NCI-H2029 (cell line): Measurements from ENCODE around the gene XRCC3.

Experiments
- DNase-seq: peaks from one replicate; lab custom pipeline; 2025; lab: John Stamatoyannopoulos, UW

Gene XRCC3

DNA sequence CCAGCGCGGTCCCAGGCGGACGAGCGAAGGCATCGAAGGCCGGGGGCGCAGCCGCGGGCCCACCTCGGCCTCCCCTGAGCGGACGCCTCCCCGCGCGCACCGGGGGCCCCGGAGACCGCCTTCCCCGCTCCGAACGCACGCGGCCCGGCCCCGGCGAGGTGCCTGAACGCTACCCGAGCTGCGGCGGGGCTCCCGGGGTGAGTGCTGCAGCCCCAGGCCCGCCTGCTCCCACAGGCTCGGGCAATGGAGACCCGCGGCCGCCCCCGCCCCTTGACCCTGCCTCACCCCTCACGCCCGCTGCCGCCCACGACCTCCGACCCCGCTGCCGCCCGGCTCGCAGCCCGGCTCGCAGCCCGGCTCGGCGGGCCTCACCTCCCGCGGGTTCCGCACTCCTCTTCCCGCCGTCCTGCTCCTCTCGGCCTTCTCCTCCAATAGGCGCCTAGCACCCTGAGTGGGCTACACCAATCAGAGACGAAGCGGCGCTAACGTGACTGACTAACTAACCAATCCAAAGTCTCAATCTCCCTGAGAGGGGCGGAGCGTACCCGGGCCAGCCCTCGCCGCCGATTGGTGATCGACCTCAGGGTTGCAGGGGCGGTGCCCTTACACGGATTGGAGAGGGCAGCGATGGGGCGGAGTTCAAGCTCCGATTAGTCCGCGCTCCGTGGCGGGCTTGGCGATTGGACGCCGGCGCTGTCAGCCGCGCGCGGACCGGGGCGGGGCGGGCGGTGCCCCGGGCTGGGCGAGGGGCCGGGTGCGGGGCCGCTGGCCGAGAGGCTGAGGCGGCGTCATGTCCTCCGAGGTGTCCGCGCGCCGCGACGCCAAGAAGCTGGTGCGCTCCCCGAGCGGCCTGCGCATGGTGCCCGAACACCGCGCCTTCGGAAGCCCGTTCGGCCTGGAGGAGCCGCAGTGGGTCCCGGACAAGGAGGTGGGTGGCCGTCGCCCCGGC is at the start of gene XRCC3, which contains the start of gene ZFYVE21:
XRCC3 (minus strand) TSS at position 400 of the 949 bp plus-strand sequence. CDS start 4,364 bp downstream, outside the sequence.
ZFYVE21 (plus strand) TSS at position 759 of the 949 bp plus-strand sequence; CDS start at position 791, 32 bp downstream.
- DNase-seq = peak; percentile 93

DNA sequence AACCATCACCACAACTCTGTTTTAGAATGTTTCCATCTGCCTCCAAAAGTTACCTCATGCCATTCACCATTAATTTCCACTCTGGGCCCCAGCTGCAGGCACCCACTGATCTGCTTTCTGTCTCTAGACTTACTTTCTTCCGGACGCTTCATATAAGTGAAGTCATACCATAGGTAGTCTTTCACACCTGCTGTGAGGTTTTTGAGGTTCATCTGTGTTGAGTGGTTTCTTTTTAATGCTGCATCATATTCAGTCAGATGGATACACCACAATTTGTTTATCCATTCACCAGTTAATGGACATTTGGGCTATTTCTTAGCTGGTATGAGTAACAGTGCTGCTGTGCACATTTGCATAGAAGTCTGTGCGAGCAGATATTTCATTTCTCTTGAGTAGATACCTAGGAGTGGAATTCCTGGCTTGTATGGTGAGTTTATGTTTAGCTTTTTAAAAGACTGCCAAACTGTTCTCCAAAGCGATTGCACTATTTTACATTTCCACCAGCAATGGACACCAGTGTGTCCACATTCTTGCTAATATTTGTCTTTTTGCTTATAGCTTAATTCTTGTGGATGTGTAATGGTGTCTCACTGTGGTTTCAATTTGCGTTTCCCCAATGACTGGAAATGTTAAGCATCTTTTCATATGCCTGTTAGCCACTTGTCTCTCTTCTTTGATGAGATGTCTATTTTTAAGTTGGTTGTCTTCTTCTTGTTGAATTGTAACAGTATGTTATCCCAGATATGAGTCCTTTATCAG is 48.7 kb upstream of the XRCC3 start:
- no peak for DNase-seq

DNA sequence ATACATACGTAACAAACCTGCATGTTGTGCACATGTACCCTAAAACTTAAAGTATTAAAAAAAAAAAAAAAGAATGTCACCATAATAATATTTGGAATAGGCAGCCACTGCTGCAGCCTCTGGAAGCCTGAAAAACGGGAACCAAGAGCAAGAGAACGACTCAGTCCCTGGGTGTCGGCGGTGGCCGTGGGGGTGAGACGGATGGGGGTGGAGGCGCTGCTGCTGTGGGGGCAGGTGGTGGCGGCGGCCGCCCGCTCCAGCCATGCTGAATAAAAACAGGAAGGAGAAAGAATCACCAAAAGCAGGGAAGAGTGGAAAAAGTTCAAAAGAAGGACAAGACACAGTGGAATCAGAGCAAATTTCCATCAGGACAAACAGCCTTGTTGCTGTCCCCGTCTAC is 47.3 kb upstream of the XRCC3 start:
- DNase-seq = no peak

DNA sequence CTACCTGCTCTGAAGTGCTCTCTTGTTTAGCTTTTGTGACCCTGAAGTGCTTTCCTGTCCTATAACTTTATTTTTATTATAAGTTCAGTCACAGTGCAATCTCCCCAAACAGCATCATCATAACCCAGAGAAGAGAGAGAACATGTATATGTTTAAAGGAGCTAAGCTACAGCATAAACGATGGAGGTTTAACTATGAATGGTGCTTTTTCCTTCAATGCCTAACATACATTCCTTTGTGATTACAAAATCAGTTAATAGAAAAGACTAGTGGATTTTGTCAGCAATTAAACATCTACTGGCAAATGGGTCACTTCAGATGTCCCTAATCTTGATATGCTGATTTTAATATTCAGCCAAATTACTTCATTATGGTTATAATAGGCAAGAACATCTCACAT is 46.8 kb upstream of the XRCC3 start:
- DNase-seq = no peak

DNA sequence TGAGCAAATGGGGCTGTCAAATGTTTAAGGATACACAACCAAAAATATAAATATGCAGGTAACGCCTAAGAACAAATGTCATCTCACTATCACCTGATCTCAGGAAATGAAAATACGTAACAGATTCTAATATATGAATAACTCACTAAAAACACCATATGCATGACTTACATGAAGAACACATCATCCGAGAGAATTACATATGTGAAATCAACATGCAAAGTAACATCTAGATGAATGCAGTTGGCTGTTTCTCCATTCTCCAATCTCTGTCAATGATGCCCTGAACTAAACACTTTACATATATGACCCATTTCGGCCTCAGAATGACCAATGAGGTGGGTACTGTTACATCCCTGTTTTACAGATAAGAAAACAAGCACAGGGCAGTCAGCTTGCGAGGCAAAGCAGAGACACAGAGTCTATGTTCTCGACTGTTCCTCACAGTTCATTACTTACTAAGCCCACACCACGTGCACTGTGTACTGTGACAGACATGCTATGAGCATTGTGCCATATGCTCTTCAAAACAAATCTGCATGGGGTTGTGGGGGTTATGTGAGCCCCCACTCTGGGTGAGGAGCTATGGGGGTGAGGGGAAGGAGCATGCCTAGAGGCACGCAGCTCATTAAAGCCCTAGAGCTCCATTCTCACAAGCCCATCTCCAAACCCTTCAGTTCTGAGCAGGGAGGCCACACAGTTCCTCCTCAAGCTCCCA is 43.0 kb upstream of the XRCC3 start:
- no peak for DNase-seq

DNA sequence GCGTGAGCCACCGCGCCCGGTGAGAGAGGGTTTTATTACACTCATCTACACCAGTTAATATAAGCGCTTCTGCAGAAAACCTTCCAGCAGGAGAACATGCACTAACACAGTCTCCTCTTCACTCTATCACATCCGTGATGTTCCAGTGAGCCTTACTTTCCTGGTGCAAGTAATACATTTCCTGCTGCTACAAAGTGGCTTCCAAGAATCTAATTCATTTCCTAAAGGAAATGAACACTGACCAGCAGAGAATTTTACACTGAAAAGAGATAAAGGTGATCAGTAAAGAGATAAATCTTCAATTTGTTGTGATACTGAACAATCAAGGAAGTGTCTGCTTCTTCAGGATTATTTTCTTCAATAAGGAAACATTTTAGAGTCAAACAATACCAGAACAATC is 39.8 kb upstream of the XRCC3 start:
- no peak for DNase-seq

DNA sequence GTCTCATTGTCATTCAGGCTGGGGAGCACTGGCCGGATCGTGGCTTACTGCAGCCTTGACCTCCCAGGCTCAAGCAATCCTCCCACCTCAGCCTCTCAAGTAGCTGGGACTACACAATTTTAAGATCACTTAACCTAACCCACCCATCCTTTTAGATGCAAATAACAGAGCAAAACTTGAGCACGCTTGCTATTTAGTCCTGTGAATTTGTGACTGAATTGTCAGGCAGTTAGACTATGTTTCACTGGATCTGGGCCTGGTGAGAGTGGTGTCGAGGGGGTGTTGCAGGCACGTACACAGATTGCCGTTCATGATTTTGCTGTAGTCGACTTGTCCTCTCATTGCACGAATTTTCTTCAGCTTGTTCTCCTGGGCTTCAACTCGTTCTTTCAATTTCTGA is 38.5 kb upstream of the XRCC3 start:
- DNase-seq = no peak

DNA sequence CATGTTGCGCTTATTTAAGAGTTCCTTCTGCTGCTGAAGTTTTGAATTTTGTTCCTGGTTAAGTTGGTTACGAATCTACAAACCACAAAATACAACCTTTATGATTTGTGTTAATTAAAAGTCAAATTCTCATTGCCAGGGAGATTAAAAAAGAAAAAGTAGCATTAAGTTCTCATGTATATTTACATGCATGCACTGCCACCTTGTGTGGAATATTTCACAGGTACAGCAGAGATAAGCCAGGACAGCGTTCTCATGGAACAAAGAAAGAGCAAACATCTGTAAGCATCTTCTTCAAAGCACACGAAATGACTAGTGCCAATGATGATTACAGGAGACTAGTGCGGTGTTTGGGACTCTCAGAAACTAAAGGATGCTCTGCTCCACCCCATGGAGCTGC is 34.6 kb upstream of the XRCC3 start:
- DNase-seq = no peak

DNA sequence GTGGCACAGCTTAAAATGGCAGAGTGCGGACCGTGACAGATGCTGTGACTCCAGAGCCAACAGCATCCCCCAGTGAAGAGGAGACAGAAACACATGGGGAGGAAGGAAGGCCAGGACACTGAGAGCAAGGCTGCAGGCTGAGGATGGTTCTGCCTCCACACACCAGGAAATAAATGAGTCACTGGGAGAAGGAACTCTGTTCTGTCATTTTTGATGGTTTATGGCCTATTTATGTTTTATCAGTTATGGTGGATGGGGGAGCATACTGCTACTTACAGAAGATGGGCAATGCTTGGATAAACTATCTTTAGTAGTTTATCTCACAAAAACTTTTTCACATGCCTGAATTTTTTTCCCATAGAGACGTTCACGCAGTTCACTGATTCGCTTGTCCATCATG is 34.2 kb upstream of the XRCC3 start:
- no peak for DNase-seq

DNA sequence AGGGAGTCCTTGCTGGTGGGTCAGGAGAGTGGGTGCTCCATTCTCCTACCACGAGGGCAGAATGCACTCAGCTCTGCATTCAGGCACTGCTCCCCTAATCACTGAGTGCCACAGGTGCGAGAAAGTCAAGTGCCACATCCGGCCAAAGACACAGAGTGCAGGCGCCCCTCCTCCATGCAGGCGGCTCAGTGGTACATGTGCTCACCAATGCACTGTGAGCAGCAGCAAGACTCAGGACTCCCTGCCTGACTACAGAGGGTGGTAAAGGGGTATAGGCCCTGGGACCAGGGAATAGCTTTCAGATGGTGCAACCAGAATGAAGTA is 33.2 kb upstream of the XRCC3 start:
- DNase-seq = no peak

DNA sequence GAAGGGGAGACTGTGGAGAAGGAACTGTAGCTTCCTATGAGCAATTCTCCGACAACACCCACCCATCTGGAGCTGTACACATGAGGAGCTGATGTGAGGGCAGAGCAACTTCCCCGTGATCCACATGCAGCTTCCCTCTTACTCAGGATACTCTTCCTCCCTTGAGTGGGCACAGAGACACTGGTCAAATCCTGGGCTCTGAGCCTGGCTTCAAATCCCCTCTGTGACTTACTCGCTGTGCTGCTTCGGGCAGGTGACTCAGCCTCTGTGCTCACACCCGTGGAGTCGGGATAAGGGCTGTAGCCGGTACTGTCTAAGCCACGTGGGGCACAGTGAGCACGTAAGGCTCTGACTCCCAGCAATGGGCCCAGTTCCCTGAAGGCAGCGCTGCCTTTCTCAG is 31.4 kb upstream of the XRCC3 start:
- DNase-seq = no peak

DNA sequence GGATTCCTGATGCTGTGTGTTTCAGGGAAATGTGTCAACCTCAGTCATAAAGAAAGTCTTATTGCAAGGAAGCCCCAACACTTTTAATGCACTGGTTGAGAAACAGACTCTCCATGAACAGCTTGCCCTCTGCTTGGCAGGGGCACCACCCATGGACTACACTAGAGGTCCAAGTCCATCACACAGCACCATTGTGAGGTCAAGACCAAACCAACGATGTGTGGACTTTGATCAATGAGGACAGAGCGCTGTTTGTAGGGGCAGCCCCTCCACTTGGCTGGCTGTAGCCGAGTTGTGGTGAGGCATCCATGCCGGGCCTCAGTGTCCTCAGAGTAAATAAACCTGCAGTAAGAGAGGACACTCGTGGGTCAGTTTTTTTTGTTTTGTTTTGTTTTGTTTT is 30.2 kb upstream of the XRCC3 start:
- no peak for DNase-seq

DNA sequence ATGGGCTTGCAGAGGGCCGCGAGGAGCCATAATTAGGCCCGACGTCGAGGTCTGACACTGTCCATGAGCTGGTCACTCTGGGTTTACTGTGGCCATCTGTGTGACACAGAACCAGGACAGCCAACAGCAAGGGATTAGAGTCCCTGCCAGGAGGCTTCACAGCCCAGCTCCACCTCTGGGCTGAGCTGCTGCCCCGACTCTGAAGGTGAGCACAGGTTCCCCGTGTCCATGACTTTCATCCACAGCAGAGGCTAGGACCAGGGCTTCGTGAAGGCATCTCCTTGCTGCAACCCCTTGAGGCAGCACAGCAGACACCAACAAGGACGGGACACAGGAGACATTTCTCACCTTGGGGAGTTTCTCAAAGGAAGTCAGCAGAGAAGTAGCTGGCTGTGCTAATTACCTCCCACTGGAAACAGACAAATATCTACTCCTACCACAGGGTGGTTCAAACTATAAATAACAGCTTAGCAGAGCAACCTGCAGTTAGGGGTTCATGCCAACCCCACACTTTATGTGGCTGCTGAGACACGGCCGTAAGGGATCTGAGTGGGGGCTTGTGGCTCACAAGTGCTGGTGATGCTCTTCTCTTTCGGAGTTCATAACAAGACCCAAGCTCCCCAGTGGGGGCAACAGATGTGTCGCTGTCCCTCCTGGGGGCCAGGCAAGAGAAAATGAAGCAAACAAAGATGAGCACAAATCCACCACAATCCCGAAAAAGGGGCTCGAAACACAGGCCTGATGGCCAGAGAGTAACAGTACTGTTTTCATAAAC is 29.6 kb upstream of the XRCC3 start:
- no peak for DNase-seq

DNA sequence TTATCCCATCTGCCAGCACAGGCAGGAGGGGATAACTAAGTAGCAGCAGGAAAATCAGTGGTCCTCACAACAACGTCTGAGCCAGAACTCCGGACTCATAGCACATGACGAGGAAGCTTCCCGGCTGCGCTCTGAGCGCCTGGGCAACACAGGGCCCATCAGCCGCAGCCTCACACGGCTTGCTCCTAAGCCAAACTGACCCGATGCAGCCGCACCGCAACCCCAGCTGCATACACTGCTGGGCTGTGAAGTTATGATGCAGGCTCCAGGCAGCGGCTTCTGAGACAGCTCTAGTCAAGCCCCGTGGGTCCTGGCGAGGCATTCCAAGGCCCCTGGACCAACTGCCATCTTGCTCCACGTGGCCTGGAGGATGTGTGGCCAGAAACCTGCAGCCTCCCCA is 28.4 kb upstream of the XRCC3 start:
- no peak for DNase-seq

DNA sequence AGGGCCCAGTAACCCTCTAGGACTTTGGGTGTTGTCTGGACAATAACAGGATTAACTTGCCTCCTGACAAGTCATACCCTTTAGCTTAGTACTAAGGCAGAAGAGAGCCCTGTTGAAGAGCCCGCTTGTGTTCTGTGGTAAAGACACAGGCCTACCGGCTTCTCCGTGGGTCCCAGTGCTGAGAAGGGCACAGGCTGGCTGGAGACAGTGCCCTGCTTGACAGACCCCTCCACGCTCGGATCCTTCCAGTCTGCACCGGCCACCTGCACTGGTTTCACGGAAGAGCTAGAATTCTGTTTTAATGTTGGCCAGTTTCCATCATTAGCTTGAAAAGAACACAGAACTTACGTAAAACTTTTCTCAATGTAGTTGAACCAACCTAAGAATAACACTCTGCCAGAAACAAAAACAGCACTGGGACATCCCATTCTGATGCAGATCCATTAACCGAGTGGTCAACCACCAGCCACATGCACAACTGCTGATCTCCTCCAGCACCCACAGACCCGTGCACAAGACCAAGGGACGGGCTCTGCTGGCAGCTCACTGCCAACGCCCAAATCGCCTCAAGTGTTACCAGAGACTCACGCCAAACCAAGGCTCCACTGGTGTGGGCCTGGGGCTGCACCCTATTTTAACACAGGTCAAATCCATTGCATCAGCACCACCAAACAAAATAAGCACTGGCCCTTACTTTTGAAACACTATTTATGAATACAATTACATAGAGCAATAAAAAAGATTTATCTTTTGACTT is 27.4 kb upstream of the XRCC3 start:
- DNase-seq = no peak

DNA sequence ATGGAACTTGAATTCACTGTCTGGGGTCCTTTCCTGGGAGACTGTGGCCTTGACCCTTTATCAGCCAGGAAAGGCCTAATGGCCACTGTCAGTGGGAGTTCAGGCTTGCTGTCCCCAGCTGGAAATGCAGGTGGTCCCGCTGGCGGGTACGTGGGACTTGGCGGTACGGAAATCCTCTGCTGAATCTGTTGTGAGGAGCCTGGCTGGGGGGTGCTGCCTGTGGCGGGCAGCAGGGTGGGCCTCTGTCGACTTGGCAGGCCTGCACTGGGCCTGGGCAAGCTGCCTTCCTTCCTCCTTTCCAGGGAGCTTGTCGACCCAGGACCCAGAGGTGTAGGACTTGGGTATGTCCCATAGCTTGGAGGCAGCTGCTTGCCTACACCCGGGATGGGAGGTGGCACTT is 26.6 kb upstream of the XRCC3 start:
- DNase-seq = no peak

DNA sequence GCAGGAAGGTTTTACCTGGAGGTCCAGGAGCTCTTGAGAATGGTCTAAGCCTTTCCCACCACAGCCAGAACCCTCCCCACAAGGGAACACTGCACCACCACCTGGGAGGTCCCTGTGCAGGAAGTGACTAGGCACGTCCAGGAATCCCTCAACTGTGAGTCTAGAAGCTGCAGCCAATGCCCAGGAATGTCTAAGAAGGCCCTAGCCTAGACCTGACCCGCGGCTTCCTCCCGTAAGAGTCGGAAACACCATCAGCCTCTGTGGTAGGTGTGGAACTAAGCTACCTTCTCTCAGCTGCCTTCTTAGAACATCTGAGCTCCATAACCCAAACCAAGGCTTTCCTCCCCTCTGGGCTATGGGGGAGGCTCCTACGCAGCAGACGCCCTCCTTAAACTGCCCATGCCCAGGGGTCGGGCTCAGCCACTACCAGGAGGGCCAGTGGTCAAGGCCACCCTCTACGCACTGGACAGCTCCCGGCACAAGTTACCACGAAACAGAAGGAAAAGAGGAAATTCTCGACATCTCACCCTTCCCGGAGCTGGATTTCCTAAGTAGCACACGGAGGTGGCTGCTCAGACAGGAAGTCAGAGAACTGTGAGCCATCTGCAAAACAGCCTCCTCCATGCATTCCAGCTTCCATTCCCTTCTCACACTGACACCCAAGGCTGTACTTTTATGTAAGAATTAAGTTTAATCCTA is 25.9 kb upstream of the XRCC3 start:
- no peak for DNase-seq

DNA sequence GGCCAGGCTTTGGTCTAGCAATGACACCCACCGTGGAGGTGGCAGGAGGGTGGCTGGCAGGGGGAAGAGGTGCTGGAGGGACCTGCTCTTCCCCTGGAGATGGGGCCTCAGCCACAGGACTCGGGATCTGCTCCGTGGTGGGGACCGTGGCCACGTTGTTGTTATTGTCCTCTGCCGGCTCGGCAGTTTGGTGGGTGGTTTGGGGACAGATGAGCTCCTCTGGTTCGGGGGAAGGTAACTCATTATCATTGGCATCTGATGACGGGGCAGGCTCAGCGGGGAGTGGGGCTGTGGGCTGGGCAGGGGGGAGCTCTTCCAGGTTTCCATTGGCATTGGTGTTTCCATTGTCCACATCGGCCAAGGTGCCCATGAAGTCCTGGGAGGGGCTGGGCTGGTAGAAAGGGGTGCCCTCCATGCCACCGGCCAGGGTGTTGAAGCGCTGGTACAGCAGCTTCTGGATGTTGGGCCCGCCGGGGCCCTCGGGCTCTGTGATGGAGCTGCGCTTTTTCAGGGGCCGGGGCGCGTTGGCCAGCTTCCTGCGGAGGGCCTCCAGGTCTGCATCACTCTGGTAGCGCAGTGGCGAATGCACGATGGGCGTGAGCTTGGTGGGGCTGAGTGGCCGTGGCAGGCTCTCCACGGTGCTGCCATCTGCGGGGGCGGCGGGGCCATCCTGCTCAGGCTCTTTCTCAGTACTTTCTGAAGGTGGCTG is 24.7 kb upstream of the XRCC3 start:
- no peak for DNase-seq

DNA sequence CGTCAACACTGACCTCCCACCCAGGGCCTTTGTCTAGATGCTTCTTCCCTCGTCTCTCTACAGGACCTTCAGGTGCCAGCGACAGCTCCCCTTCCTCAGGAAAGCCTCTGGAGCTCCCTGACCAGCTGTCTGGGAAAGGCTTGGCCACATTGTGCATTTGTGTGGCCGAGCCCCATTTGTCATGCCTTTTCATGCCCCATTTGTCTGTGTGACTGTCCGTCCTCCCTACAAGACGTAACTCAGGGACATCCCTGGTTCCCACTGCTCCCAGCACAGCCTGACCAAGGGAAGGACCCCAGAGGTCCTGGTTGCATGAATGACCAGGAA is 24.2 kb upstream of the XRCC3 start:
- DNase-seq = no peak
